Hematopoietic multipotent progenitor cell treated with erythropoietin and hydrocortisone succinate and interleukin-3 and kit ligand, for 6 days (in vitro differentiated cells): ENCODE measurements around the gene DIRAS2.
"Not testable (repeated sequence)": the region's sequence is repeated elsewhere in the genome, so short reads cannot be mapped to it uniquely, and the experiment has no call there.

ENCODE experiments used
- DNase-seq: peaks from one replicate; pipeline ENCODE4 v3.0.0-alpha.2; 2015

Gene DIRAS2

GRCh38 chr9:90642570-90643539 lies at the start of gene DIRAS2:
TSS of gene DIRAS2 (minus strand) at chr9:90642824. CDS start at chr9:90613827, 28,997 bp downstream.
- DNase-seq, result peak; percentile 35

GRCh38 chr9:90684736-90685135 lies 42.1 kb upstream of the DIRAS2 start:
- DNase-seq, result no peak

- no peak for DNase-seq
Observed at GRCh38 chr9:90684106-90684505, 41.5 kb upstream of the DIRAS2 start.

- no peak for DNase-seq
Observed at GRCh38 chr9:90680534-90680933, 37.9 kb upstream of the DIRAS2 start.

GRCh38 chr9:90665072-90665471 lies 22.4 kb upstream of the DIRAS2 start:
- no peak for DNase-seq

GRCh38 chr9:90659650-90660364 lies 17.2 kb upstream of the DIRAS2 start:
- DNase-seq, result no peak

GRCh38 chr9:90658783-90659182 lies 16.2 kb upstream of the DIRAS2 start:
- DNase-seq, result no peak

GRCh38 chr9:90658181-90658580 lies 15.6 kb upstream of the DIRAS2 start:
- DNase-seq, result no peak

GRCh38 chr9:90656876-90657275 lies 14.3 kb upstream of the DIRAS2 start:
- not testable (repeated sequence) for DNase-seq

GRCh38 chr9:90651246-90651645 lies 8.6 kb upstream of the DIRAS2 start:
- DNase-seq, result no peak

GRCh38 chr9:90647843-90648242 lies 5.2 kb upstream of the DIRAS2 start:
- DNase-seq, result no peak

- DNase-seq, result no peak
Observed at GRCh38 chr9:90645721-90646120, 3.1 kb upstream of the DIRAS2 start.

- DNase-seq, result no peak
Observed at GRCh38 chr9:90641884-90642487, 638 bp downstream of the DIRAS2 start.

GRCh38 chr9:90641086-90641485 lies 1.5 kb downstream of the DIRAS2 start:
- no peak for DNase-seq

GRCh38 chr9:90640361-90640760 lies 2.3 kb downstream of the DIRAS2 start:
- no peak for DNase-seq

GRCh38 chr9:90637626-90638025 lies 5.0 kb downstream of the DIRAS2 start:
- DNase-seq, result no peak

GRCh38 chr9:90632647-90633207 lies 9.9 kb downstream of the DIRAS2 start:
- no peak for DNase-seq

GRCh38 chr9:90631964-90632363 lies 10.7 kb downstream of the DIRAS2 start:
- no peak for DNase-seq

- no peak for DNase-seq
Observed at GRCh38 chr9:90629991-90630390, 12.6 kb downstream of the DIRAS2 start.

GRCh38 chr9:90629354-90629753 lies 13.3 kb downstream of the DIRAS2 start:
- DNase-seq, result no peak

GRCh38 chr9:90616806-90617205 lies 25.8 kb downstream of the DIRAS2 start:
- no peak for DNase-seq

GRCh38 chr9:90613502-90613901 lies 29.1 kb downstream of the DIRAS2 start:
- DNase-seq, result no peak

GRCh38 chr9:90612957-90613356 lies 29.7 kb downstream of the DIRAS2 start:
- DNase-seq, result no peak
